Ecto neural progenitor cell (in vitro differentiated cells): Measurements from ENCODE around the gene MTA2.
"Not testable (repeated sequence)": the region's sequence is repeated elsewhere in the genome, so short reads cannot be mapped to it uniquely, and the experiment has no call there.

Source experiments
- DNase-seq: peaks from one replicate; pipeline ENCODE4 v3.0.0-alpha.2; 2018; ENCODE audit warnings: low spot score

MTA2 gene

DNA sequence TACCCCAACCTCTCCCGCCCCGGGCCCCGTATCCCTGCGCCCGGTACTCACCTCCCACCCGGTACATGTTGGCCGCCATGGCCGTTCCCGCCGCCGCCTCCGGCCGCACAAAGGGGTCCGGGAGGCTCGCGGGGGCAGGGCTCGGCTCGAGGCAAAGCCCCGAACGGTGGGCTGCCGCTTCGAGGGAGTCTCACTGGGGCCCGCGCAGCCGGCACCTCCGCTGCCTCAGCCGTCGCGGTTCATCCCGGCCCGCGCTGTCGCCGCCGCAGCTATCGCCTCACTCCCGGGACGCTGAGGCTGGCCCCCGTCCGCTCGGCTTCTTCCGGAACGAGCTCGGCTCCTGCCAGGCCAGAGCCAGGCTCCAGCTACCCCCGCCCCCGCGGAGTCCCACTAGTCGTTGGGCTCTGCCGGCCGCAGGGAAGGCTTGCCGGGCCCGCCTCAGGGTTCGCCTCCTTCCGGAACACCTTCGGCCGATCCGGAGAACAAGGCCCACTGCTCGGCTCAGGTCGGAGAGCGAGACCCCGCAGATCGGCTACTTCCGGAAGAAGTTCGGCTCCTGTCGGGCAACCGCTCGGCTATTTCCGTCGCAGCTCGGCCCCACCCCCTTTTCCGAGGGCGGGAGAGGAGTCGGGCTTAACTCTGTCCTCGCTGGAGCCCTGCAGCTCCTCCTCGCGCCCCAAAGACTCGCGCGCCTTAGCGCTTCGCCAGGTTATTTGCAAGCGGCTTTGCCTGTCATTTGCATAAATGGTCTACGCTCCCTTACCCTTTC is at the start of gene MTA2:
Gene MTA2 (minus strand): TSS at position 494 of the 769 bp plus-strand sequence. CDS start 415 bp downstream, at position 79.
- DNase-seq, result peak; percentile 100

DNA sequence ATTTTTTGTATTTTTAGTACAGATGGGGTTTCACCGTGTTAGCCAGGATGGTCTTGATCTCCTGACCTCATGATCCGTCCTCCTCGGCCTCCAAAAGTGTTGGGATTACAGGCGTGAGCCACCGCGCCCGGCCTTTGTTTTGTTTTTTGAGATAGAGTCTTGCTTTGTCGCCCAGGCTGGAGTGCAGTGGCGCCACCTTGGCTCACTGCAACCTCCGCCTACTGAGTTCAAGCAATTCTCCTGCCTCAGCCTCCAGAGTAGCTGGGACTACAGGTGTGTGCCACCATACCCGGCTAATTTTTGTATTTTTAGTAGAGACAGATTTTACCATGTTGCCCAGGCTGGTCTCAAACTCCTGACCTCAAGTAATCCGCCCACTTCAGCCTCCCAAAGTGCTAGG is 48.6 kb upstream of the MTA2 start:
- not testable (repeated sequence) for DNase-seq

DNA sequence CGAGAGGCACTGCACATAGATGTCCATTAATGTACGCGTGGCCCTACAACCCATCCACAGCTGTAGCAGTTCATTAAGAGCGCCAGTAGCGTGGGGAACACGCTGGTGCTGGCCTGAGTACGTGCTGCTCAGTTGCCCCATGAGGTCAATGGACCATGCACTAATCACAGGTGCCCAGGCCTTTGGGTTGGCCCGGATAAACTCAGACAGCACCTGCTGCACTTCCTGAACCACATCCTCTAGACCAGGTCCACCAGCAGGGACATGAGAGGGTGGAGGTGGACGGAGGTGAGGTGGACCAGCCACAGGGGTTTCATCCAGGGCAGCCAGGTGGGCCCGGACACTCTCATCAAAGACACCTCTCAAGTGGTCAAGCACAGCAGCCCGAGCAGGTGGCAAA is 47.8 kb upstream of the MTA2 start:
- DNase-seq, result no peak

DNA sequence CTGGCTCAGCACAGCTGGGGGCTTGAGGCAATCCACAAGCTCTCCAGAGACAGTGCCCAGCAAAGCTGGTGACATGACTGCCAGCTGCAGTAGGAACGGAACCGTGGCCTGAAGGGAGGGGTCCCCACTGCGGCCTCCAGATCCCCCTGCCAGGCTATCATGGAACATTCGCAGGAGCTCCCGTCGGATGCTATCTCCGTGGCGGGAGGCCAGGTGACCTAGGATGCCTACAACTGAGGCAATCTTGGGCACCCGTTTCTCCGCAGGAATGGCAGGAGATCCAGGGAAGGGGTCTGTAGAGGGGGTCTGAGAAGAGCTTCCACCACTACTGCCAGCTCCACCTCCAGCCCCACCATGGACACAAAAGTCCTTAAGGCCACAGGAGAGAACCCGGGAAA is 47.3 kb upstream of the MTA2 start:
- DNase-seq, result no peak

DNA sequence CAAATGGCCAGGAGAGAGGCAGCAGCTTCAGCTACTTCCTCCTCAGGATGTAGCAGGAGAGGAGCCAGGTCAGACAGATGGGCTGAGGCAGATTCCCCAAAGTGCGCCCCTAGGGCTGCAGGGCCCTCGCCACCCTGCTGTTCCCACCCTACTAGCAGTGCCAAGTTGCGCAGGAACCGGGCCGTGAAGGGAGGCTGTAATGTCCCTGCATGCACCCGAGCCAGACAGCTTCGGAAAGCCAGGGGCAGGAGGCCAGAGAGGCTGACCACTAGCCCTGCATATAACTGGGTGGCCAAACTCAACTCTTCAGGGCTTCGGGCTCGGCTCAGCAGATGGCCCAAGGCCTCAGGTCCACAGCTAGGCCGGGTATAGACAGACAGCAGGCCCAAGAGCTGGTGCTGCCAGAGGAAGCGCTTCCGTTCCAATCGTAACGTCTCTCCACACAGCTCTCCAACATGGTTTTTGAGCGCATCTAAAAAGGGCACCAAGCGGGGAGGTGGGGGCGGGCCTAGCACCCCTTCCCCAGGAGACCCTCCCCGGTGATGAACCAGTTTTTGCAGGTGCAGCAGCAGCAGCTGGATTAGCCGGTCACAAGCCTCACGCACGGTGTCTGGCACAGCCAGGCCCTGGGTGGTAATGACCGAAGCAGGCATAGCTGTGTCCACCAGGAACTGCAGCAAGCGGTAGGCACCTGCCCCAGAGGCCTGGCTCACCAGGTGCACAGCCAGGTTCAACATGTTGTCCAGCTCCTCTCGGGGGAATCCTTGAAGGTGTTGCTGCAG is 46.7 kb upstream of the MTA2 start:
- DNase-seq, result no peak

DNA sequence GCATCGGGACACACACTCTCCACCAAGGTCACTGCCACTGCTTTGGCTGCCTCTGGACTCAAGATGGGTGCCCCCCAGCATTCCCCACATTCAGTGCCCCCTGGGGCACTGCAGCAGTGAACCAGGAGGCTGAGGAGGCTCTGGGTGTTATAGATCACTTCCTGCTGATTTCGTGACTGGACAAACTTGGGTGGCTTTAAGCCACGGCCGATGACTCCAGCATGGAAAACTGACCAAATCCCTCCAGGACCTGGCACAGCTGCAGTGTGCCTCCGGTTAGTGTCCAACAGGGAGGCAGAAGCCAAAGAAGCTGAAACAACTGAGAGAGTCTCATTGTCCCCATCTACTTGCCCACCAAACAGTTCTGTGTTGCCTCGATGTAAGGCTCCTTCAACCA is 45.9 kb upstream of the MTA2 start:
- DNase-seq, result no peak

DNA sequence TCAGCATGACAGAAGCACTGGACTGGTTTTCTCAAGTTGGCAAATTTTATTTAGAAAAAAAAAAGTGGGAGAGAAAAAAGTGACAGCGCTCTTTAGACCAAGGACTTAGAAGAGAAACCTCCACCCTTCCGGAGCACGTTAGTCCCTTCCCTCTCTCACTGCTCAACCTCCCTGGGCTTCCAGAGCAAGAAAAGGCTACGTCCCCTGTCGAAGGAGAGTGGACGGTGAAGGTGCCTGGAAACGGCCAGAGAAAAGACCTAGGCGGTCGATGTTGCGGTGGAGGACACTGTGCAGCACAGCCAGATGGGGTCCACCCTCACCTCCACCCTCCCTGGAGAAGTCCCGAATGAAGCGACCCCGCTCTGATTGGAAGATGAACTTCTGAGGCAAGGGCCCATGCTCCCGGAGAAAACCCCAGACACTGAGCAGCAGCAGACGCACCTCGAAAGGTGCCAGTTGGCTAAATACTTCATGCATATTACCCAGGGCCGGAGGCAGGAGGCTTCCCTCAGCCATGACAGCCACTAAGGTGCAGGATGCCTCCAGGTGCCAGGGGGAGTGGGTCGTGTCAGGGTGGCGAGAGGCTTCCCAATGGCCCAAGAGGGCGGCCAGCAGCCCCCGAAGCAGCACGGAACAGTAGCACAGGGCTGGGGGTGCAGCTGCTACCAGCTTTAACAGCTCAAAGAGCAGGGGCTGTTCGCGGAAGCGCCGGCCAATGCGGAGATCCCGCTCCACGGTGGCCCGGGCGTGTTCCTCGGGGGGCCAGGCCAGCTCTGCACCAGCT is 45.4 kb upstream of the MTA2 start:
- DNase-seq, result peak; percentile 55

DNA sequence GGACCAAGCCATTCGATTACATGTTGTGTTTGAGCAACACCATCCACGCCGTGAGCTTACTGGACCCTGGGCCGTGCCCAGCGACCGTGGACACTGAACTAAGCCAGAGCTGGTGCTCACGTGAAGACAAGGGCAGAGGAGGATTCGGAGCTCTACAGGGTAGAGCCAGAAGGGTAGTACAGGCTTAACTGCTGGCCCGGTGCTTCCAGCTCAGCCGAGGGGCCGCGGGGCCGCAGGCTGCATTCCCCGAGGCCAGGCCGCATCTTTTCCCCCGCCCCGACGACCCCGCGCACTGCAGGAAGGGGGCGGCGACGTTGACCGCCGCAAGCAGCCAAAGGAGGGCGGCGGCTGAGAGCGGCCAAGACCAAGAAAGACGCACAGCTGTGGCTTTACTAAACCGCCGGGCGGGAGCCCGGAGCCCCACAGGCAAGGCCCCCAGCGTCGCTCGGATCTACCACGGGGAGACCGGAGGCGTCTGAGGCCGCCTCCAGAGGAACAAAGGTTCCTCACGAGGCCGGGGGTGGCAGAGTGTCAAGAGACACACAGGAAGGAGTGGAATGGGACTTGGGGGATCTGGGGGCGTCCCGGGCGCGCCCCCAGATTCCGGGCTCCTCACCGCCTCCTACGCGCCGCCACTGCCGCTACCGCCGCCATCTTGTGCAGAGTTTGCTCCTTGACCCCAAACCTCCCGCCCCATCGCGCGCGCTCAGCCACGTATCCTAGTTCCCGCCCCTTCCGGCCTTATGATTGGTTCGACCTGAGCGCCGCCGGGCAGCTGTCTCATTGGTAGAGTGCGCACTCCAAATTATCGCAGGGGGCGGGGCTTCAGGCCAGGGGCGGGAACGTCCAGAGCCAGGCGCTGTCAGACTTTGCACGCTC is 44.5 kb upstream of the MTA2 start, which contains the start of gene GANAB:
Gene GANAB (minus strand): TSS at position 668 of the 879 bp plus-strand sequence. CDS start 14 bp downstream, at position 654.
- peak; percentile 99 for DNase-seq

DNA sequence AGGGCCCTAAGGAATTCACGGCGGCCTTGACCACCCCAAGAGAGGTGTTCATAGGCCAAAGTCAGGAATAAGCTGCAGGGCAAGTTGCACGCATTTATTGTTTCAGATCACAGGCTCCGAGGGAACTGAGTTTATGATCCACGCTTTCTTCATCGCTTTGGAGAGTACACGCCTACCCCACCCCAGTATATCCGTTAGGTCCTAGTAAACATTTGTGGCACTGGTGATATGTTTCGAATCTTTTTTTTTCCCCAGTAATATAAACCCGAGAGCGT is 43.9 kb upstream of the MTA2 start:
- no peak for DNase-seq

DNA sequence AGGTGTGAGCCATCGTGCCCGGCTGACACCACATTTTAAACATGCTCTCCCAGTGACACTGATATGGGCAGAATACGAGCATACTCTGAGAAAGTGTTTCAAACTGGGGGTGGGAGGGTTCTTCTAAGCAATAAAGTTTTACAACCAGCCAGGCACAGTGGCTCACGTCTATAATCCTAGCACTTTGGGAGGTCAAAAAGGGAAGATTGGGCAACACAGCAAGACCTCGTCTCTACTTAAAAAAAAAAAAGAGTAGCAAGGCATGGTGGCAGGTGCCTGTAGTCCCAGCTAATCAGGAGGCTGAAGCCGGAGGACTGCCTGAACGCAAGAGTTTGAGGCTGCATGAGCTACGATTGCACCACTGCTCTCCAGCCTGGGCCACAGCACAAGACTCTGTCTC is 42.6 kb upstream of the MTA2 start:
- DNase-seq, result no peak

DNA sequence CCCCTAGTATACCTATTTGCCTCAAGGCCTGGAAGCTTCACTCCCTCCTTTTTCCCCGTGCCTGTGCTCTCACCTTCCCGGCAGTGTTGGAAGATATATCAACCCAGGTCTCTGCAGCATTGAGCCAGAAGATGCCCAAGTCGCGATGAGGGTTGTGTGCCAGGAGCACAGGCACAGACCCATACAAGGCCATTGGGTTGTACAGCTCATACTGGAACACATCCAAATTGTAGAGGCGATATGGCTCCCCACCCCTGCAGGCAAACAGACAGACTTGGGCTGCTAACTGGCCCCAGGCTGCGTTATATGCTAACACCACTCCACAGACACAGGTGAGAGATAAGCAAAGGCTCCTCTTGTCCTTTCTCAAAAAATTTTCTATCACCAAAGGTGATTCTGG is 30.8 kb upstream of the MTA2 start:
- DNase-seq, result no peak

DNA sequence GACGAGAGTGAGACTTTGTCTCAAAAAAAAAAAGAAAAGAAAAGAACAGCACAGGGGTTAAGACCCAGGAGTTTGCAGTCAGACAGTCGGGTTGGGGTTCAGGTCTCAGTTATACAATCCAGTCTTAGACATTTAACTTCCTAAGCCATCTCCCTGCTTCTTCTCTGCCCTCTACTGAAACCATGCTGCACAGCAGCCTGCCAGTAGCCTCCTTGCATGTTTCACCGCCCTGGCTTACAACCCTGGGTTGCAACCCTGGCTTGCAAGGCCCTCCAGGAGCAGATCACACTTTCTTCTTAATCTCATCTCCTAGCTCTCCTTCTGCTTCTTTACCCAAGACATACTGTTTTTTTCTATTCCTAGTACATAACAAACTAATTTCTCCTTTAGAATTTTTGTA is 26.0 kb upstream of the MTA2 start:
- DNase-seq, result no peak

DNA sequence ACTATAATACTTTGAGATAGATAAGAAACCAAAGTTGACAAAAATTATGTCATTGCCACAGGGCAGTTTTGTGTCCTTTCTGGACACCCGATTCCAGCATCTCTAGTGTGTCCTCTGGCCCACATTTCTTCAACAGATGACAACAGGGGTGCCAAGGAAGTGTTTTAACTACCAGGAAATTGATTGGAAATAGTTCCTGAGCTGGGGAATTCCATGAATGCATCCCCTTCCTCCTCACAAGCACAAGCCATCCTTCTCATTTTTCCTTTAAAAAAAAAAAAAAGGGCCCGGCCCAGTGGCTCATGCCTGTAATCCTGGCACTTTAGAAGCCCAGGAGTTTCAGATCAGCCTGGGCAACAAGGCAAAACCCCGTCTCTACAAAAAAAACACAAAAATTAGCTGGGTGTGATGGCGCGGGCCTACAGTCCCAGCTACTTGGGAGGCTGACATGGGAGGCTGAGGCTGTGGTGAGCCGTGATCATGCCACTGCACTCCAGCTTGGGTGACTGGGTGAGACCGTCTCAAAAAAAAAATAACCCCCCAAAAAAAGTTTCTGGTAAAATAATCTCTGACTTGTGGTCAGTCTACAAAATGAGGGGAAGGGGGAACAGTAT is 20.9 kb upstream of the MTA2 start:
- DNase-seq, result no peak

DNA sequence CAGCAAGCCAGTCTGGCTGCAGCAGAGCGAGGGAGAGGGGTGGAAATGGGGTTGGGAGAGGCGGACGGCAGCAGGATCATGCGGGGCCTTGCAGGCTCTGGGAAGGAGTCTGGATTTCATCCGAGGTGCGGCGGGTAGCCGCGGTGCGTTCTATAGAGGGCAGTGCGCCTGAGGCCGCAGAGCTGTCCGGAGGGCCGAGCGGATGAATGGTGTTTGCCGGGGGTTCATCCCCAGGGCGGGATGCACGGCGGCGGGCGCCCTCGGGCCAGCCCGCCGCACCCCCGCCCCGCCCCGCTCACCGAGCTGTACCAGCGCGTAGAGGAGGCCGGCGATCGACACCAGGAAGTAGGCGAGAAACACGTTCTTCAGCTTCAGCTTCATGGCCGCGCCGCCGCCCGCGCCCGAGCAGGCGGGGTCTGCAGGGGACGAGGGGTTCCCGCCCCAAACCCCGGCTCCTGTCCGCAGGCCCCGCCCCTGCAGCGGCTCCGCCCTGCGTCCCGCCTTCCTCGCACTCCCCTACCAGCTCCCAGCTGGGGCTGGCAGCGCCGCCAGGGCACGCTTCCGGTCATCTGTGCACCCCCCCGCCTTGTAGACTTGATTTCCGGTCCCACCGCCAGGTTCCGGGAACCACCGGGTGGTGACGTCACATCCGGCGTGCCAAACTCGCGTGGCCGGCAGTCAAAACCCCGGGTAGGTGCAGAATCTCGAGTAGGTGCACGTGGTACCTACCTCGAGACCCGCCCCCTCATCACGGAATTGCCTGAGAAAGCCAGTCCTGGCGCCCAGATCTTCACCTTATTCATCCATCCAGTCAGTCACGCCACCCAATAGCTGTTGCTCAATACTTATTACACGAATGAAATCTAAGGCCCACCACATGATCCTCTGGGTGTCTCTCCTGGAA is 20.2 kb upstream of the MTA2 start, which contains the start of gene B3GAT3:
Gene B3GAT3 (minus strand): TSS at position 420 of the 904 bp plus-strand sequence. CDS start 39 bp downstream, at position 381.
- peak; percentile 98 for DNase-seq

DNA sequence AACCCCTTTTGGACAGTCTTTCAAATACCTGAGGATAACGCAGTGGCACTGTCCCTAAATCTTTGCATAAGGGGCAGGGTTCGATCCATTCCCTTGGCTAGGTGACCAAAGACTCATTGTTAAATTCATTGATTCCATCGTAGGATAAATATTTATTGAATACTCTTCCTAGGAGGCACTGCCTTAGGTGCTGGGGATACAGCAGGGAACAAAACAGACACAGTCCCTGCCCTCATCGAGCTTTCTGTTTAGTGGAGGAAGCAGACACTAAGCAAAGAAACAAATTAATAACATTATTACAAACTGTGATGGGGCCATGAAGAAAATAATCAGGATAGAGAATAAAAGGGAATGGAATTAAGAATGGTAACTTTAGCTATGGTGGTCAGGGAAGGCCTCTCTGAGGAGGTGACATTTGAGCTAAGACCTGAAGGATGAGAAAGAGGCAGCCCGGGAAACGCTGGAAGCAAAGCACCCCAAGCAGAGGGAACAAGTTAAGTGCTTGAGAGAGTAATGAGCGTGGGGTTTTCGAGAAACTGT is 19.4 kb upstream of the MTA2 start:
- no peak for DNase-seq

DNA sequence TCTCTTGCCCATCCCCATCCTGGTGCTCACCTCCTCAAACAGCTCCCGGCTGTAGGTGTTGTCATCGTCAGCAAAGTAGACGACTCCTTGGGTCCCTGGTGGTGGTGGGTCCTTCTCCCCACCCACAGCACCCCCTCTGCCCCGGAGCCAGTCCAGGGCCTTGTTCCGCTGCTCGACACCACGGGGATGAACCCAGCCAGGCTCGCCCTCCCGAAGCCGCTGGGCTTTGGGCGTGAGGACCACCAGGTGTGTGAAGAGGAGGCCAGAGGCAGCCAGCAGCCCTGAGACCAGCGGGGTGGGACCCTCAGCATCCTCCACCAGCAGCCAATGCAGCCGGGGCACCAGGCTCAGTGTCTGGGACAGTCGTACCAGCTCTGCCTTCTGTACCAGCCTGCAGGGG is 15.3 kb upstream of the MTA2 start:
- not testable (repeated sequence) for DNase-seq

DNA sequence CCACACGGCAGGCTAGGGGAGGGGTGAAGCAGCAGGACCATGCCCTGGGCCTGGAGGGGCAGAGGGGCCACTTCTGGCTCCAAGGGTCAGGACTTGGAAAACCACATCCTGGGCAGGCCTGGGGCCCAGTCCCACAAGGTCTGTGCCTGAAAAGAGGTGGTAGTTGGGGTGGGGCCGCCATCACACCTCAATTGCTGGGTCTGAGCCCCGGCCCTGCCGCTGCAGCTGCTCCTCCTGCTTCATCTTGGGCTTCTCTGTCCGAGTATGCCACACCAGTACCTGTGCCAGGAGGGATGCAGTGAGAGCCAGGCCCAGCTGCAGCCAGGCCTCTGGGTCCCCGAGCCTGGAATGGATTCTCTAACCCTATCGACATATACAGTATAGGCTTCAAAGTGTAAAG is 13.9 kb upstream of the MTA2 start:
- no peak for DNase-seq

DNA sequence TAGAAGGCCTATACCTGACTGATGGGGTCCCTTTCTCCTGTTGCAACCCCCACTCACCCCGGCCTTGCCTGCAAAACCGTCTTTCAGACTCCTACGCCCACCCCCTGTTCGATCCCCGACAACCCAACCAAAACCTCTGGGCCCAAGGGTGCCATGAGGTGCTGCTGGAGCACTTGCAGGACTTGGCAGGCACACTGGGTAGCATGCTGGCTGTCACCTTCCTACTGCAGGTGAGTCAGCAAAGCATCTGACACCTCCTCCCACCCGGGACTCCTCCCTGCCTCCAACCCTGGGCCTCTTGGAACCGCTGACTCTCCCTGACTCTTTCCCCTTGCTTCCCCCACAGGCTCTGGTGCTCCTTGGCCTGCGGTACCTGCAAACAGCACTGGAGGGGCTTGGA is 12.6 kb upstream of the MTA2 start:
- no peak for DNase-seq

DNA sequence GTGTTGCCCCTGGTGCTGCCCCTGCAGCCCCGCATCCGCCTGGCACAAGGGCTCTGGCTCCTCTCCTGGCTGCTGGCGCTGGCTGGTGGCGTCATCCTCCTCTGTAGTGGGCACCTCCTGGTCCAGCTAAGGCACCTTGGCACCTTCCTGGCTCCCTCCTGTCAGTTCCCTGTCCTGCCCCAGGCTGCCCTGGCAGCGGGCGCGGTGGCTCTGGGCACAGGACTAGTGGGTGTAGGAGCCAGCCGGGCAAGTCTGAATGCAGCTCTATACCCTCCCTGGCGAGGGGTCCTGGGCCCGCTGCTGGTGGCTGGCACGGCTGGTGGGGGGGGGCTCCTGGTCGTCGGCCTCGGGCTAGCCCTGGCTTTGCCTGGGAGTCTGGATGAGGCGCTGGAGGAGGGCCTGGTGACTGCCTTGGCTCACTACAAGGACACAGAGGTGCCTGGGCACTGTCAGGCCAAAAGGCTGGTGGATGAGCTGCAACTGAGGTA is 11.7 kb upstream of the MTA2 start:
- DNase-seq, result no peak
